ENCODE data around the gene C22orf15. TPM values are rescaled to one million over a fixed set of nuclear protein-coding genes. Genes with fewer than 3 reads are reported as not detected.

The C22orf15 gene
- total RNA-seq, 4 donors from 2014 or later = not detected

DNA sequence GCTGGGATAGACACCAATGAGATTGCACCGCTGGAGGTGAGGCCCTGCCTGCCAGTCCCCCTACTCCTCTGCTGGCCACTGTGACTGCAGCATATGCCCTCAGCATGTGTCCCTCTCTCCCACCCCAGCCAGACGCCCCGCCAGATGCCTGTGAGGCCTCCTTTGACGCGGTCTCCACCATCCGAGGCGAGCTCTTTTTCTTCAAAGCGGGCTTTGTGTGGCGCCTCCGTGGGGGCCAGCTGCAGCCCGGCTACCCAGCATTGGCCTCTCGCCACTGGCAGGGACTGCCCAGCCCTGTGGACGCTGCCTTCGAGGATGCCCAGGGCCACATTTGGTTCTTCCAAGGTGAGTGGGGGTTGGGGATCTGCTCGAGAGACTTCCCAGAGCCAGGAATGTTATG, 18.3 kb downstream of the C22orf15 start:
- Histone ChIP-seq H3K27ac (no peak overlapping the region), H3K36me3 (no peaks in the 10 kb centered on the region), H3K27me3 (no peaks in the 10 kb centered on the region), H3K9me3 (no peaks in the 10 kb centered on the region), H3K4me3 (no peak overlapping the region), H3K4me1 (peaks cover 0 to 8% (median 0%) of the 10 kb centered on the region in 4 donors)
- TF ChIP-seq, protein P1, sequence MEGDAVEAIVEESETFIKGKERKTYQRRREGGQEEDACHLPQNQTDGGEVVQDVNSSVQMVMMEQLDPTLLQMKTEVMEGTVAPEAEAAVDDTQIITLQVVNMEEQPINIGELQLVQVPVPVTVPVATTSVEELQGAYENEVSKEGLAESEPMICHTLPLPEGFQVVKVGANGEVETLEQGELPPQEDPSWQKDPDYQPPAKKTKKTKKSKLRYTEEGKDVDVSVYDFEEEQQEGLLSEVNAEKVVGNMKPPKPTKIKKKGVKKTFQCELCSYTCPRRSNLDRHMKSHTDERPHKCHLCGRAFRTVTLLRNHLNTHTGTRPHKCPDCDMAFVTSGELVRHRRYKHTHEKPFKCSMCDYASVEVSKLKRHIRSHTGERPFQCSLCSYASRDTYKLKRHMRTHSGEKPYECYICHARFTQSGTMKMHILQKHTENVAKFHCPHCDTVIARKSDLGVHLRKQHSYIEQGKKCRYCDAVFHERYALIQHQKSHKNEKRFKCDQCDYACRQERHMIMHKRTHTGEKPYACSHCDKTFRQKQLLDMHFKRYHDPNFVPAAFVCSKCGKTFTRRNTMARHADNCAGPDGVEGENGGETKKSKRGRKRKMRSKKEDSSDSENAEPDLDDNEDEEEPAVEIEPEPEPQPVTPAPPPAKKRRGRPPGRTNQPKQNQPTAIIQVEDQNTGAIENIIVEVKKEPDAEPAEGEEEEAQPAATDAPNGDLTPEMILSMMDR (IDR thresholded peaks at IDR 0.05) = no peak
- no peak for TF ChIP-seq POLR2A (IDR thresholded peaks at IDR 0.05)
- DNase-seq = no peak

DNA sequence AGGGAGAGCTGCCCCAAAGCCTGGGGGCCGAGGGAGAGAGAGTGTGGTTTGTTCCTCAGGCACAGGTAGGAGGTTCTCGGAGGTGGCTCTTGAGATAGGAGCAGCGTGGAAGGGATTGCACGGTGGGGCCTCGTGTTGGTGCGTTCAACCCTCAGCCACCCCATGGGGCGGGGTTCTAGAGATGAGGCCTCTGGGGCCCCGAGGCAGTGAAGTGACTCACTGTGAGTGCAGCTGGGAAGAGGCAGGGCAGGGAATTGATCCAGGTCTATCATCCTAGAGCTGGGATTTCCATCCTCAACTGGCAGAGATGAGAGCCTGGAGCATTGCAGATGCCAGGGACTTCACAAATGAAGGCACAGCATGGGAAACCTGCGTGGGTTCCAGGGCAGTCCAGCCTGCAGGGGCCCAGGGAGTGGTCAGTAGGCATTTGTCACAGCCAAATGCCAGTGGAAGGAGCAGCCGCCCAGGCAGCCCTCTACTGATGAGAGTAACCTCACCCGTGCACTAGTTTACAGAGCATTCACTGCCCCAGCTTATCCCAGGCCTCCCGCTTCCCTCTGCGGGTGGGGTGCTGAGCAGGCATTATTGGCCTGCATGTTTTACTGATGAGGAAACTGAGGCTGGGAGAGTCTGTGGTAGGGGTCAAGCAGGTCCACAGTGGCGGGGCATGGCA, 18.9 kb downstream of the C22orf15 start:
- DNase-seq = no peak

DNA sequence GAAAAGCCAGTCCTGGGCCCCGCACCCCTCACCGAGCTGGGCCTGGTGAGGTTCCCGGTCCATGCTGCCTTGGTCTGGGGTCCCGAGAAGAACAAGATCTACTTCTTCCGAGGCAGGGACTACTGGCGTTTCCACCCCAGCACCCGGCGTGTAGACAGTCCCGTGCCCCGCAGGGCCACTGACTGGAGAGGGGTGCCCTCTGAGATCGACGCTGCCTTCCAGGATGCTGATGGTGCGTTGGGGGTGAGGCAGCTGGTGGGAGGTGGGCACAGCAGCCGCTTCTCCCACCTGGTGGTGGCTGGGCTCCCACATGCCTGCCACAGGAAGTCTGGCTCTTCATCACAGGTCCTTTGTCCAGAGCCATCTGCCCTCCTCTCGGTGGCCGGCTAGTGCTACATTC, 19.5 kb downstream of the C22orf15 start:
- no peak for DNase-seq
- H3K27me3 ChIP-seq = no peaks in the 10 kb centered on the region
- no peaks in the 10 kb centered on the region for H3K36me3 ChIP-seq
- no peak overlapping the region for H3K27ac ChIP-seq
- TF ChIP-seq, protein P1 (IDR thresholded peaks at IDR 0.05) = no peak
- TF ChIP-seq POLR2A (IDR thresholded peaks at IDR 0.05) = no peak
- H3K4me3 ChIP-seq = no peak overlapping the region
- H3K9me3 ChIP-seq = no peaks in the 10 kb centered on the region
- H3K4me1 ChIP-seq = peaks cover 0 to 14% (median 2%) of the 10 kb centered on the region in 4 donors

More for the DNA sequence above, 18.9 kb downstream of the C22orf15 start:
- Histone ChIP-seq H3K27ac (no peak overlapping the region), H3K27me3 (no peaks in the 10 kb centered on the region), H3K9me3 (no peaks in the 10 kb centered on the region), H3K4me3 (no peak overlapping the region), H3K4me1 (peaks cover 0 to 14% (median 2%) of the 10 kb centered on the region in 4 donors), H3K36me3 (no peaks in the 10 kb centered on the region)
- TF ChIP-seq, protein P1 (IDR thresholded peaks at IDR 0.05) = no peak
- TF ChIP-seq POLR2A (IDR thresholded peaks at IDR 0.05) = no peak

DNA sequence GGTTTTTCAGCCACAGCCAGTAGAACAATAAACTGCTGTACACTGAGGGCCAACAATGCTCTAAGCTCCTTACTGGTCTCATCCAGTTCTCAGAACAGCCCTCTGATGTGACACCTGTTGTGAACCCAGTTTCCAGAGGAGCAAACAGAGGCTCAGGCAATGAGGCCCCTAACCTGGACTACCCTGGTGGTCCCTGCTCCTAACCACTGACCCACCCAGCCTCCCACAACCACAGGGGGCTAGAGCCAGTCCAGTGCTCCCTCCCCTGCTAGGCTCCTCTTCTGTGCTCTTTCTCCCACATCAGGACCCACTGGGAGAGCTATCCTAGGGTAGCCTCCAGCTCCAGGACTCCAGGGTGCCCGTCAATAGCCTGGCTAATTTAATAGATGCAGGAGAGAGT, 19.9 kb downstream of the C22orf15 start:
- TF ChIP-seq, protein P1 (IDR thresholded peaks at IDR 0.05) = no peak
- TF ChIP-seq POLR2A (IDR thresholded peaks at IDR 0.05) = no peak
- H3K27ac ChIP-seq = no peak overlapping the region
- H3K9me3 ChIP-seq = no peaks in the 10 kb centered on the region
- peaks cover 0 to 15% (median 3%) of the 10 kb centered on the region in 4 donors for H3K4me1 ChIP-seq
- DNase-seq = no peak
- no peak overlapping the region for H3K4me3 ChIP-seq
- H3K36me3 ChIP-seq = no peaks in the 10 kb centered on the region
- no peaks in the 10 kb centered on the region for H3K27me3 ChIP-seq

DNA sequence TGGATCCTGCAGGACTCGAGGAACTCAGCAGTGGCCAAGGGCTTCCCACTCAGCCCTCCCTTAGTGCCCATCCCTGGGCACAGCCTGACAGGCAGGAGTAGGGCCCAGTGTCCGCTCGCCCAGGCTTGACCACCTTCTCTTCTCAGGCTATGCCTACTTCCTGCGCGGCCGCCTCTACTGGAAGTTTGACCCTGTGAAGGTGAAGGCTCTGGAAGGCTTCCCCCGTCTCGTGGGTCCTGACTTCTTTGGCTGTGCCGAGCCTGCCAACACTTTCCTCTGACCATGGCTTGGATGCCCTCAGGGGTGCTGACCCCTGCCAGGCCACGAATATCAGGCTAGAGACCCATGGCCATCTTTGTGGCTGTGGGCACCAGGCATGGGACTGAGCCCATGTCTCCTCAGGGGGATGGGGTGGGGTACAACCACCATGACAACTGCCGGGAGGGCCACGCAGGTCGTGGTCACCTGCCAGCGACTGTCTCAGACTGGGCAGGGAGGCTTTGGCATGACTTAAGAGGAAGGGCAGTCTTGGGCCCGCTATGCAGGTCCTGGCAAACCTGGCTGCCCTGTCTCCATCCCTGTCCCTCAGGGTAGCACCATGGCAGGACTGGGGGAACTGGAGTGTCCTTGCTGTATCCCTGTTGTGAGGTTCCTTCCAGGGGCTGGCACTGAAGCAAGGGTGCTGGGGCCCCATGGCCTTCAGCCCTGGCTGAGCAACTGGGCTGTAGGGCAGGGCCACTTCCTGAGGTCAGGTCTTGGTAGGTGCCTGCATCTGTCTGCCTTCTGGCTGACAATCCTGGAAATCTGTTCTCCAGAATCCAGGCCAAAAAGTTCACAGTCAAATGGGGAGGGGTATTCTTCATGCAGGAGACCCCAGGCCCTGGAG, 20.7 kb downstream of the C22orf15 start:
- H3K27me3 ChIP-seq = no peaks in the 10 kb centered on the region
- no peak overlapping the region for H3K27ac ChIP-seq
- no peak overlapping the region for H3K4me3 ChIP-seq
- H3K36me3 ChIP-seq = no peaks in the 10 kb centered on the region
- H3K9me3 ChIP-seq = no peaks in the 10 kb centered on the region
- peaks cover 0 to 23% (median 9%) of the 10 kb centered on the region in 4 donors for H3K4me1 ChIP-seq
- no peak for DNase-seq
- TF ChIP-seq, protein P1 (IDR thresholded peaks at IDR 0.05) = no peak
- no peak for TF ChIP-seq POLR2A (IDR thresholded peaks at IDR 0.05)
